ENCODE results near the gene CLBA1. TPM values are rescaled to one million over a fixed set of nuclear protein-coding genes. Genes with fewer than 3 reads are reported as not detected.

CLBA1 gene
- total RNA-seq, 3 donors from 2014 or later, result 4.5 to 17.0 (median 8.8) TPM

DNA sequence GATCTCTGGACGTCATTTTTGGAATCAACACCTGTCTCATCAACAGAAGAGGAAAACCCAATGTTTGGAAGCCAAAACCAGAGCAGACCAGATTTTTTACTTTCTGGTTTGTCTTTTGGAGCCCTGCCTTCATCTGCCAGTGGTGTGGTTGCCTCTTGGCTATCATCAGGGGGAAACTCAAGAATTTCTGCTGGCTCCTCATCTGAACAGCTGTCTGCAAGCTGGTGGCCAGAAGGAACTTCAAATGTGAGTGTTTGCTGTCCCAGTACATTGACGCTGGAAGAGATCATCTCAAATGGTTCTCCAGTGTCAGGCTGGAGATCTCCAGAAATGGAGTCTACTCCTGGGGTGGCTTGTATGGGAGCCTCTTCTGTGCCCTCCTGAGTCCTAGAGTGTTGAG, 47.2 kb upstream of the CLBA1 start:
- H3K27ac ChIP-seq, result no peak overlapping the region
- intact Hi-C loops (cut with DNase I; ENCODE audit: low total_unique reads), result no loop called here
- H3K4me1 ChIP-seq, result no peaks in the 10 kb centered on the region
- no peaks in the 10 kb centered on the region for H3K9me3 ChIP-seq
- no peak for TF ChIP-seq POLR2AphosphoS5 (IDR thresholded peaks at IDR 0.05)
- TF ChIP-seq POLR2A (IDR thresholded peaks at IDR 0.05), result no peak
- TF ChIP-seq, protein P1, sequence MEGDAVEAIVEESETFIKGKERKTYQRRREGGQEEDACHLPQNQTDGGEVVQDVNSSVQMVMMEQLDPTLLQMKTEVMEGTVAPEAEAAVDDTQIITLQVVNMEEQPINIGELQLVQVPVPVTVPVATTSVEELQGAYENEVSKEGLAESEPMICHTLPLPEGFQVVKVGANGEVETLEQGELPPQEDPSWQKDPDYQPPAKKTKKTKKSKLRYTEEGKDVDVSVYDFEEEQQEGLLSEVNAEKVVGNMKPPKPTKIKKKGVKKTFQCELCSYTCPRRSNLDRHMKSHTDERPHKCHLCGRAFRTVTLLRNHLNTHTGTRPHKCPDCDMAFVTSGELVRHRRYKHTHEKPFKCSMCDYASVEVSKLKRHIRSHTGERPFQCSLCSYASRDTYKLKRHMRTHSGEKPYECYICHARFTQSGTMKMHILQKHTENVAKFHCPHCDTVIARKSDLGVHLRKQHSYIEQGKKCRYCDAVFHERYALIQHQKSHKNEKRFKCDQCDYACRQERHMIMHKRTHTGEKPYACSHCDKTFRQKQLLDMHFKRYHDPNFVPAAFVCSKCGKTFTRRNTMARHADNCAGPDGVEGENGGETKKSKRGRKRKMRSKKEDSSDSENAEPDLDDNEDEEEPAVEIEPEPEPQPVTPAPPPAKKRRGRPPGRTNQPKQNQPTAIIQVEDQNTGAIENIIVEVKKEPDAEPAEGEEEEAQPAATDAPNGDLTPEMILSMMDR (IDR thresholded peaks at IDR 0.05), result no peak
- no peaks in the 10 kb centered on the region for H3K36me3 ChIP-seq
- no peak for DNase-seq (ENCODE audit: low spot score in 2 of 2)
- no peaks in the 10 kb centered on the region for H3K27me3 ChIP-seq
- H3K4me3 ChIP-seq, result no peak overlapping the region

DNA sequence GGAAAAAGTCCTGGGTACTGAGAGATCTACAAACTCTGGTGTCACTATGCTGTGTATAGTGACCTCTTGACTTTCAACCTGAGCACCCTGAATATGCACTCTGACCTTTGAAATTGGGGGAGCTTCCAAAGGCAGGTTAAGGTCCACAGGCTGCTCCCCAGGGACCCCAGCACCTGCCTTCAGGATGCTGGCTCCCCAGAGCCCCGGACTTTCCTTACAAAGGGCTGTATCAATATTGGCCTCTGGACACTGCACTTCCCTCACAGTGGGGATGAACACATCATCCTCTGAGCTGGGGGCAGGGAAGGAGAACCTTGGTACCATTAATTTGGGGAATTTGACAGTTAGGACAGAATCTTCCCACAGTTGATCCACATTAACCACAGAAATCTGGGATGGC, 46.6 kb upstream of the CLBA1 start:
- no peaks in the 10 kb centered on the region for H3K4me1 ChIP-seq
- no peak for DNase-seq (ENCODE audit: low spot score in 2 of 2)
- H3K4me3 ChIP-seq, result no peak overlapping the region
- H3K27me3 ChIP-seq, result no peaks in the 10 kb centered on the region
- intact Hi-C loops (cut with DNase I; ENCODE audit: low total_unique reads), result no loop called here
- no peaks in the 10 kb centered on the region for H3K36me3 ChIP-seq
- no peaks in the 10 kb centered on the region for H3K9me3 ChIP-seq
- TF ChIP-seq POLR2A (IDR thresholded peaks at IDR 0.05) (no peak), POLR2AphosphoS5 (IDR thresholded peaks at IDR 0.05) (no peak)
- TF ChIP-seq, protein P1 (IDR thresholded peaks at IDR 0.05), result no peak
- no peak overlapping the region for H3K27ac ChIP-seq

DNA sequence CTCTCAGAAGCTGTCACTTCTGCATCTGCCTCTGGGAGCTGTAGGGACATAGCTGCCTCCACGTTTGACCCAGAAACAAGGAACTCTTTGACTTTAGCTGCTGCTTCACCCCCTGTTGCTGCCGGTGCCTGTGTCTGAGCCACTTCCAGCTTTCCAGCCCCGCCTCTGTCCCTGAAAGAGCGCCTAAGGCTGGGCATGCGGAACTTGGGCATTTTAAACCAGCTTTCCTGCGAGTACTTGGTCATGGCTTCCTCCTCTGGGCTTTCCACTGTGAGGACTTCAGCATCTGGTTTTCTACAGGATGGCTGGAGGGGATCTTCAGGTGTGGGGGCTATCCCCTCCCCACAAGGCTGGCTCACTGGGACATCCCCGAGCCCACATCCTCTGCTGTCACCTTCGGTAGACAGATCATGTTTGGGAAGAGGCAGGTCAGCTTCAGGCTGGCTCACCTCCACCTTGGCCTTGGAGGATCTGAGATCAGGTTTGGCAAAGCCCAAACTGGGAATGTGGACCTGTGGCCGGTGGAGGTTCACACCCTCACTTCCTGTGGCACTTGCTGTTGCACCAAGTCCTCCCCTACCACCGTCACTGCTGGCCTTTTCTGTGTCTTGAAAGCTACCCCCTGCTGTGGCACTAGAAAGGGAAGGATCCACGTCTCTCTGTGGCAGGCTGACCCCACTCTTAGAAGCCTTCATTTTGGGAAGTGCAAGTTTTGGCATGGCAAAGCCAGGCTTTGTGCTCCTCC, 45.8 kb upstream of the CLBA1 start:
- no peaks in the 10 kb centered on the region for H3K4me1 ChIP-seq
- no peak for TF ChIP-seq POLR2AphosphoS5 (IDR thresholded peaks at IDR 0.05)
- no peak for TF ChIP-seq POLR2A (IDR thresholded peaks at IDR 0.05)
- TF ChIP-seq, protein P1 (IDR thresholded peaks at IDR 0.05), result no peak
- H3K4me3 ChIP-seq, result no peak overlapping the region
- no peaks in the 10 kb centered on the region for H3K36me3 ChIP-seq
- no peaks in the 10 kb centered on the region for H3K9me3 ChIP-seq
- no peaks in the 10 kb centered on the region for H3K27me3 ChIP-seq
- intact Hi-C loops (cut with DNase I; ENCODE audit: low total_unique reads), result no loop called here
- peak overlapping the region in 1 of 2 donors; percentile 51 for H3K27ac ChIP-seq
- DNase-seq (ENCODE audit: low spot score in 2 of 2), result peak in 1 of 2 donors; percentile 46

DNA sequence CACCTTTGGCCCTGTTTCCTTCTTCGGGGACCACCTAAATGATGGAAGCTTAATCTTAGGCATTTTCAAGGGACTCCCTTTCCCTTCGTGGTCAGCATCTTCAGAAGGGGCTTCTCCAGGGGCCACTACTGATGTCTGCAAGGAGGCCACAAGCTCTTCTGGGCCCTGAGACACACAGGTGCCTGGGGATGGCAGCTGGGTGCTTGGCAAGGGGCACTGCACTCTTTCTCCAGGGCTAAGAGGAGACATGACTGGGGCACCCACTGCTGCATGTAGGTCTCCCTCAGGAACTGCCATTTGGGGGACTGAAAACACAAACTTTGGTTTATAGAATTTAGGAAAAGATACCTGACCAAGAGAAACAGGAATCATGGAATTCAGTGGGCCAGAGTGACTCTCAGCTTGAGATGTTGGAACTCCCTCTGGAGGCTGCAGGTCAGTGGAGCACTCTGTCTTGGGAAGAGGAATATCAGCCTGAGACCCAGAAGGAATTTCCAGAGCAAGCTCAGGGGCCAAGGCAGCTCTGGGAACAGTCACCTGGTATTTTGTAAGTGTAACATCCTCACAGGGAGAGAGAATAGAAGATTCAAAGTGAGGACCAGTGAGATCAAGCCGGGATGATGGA, 45.0 kb upstream of the CLBA1 start:
- intact Hi-C loops (cut with DNase I; ENCODE audit: low total_unique reads), result no loop called here

More for the DNA sequence above, 45.0 kb upstream of the CLBA1 start:
- Histone ChIP-seq H3K9me3 (no peaks in the 10 kb centered on the region), H3K4me3 (no peak overlapping the region), H3K36me3 (no peaks in the 10 kb centered on the region), H3K27ac (no peak overlapping the region), H3K4me1 (no peaks in the 10 kb centered on the region), H3K27me3 (no peaks in the 10 kb centered on the region)
- TF ChIP-seq, protein P1 (IDR thresholded peaks at IDR 0.05), result no peak
- TF ChIP-seq POLR2AphosphoS5 (IDR thresholded peaks at IDR 0.05) (no peak), POLR2A (IDR thresholded peaks at IDR 0.05) (no peak)
- DNase-seq (ENCODE audit: low spot score in 2 of 2), result no peak
